HG03097 (cell line): Measurements from ENCODE around the gene RNF26.

Source experiments
- ATAC-seq: cut with Tn5 transposase; IDR thresholded peaks from one replicate; pipeline ENCODE4 v1.9.1; 2021; ENCODE audit not compliant: unreplicated experiment, low FRiP score

Gene RNF26

DNA sequence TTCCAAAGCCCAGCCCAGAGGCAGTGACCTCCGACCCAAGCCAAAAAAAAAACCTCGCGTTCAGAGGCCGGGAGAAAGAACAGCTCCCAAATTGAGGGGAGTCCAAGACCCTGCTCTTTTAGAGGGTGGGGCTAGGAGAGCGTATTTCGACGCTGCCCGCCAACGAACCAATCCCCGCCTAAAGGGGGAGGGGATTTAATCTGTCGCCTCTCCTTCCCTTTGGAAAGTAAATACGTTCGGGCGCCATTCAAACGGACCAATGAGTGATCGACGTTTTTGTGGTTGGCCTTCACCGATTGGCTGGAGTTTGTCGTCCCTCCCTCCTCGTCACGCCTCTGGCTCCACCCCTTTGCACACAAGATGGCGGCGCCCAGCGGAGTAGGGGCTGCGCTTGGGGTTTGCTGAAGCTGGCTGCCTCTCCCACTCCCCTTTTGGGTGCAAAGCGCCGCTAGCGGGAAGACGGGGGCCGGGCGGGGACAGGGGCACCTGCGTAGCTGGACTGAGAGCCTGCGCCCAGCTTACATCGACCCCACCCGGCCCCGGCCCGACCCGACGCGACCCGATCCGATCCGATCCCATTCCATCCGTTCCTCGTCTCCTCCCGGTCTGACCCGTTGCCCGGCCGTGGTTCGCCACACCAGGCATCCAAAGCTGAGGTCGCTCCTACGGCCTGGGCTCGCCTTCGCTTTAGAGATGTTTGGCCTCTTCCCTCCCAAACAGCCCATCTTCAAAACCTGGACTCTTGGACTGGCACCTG, at the start of gene RNF26:
RNF26 (plus strand) TSS at position 354 of the 757 bp plus-strand sequence. CDS start 596 bp downstream, outside the sequence.
- peak; percentile 68 for ATAC-seq

DNA sequence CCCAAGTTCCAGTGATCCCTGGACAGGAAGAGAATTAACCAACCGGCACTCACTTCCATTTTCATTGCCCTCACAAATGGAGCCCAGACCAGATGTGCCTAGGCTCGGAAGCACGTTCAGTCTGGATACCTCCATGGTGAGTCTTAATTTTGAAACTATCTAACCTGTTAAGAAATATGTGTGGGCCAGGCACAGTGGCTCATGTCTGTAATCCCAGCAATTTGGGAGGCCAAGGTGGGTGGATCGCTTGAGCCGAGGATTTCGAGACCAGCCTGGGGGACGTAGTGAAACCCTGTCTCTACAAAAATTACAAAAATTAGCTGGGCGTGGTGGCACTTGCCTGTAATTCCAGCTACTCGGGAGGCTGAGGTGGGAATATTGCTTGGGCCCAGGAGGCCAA, 48.9 kb upstream of the RNF26 start:
- ATAC-seq, result no peak

DNA sequence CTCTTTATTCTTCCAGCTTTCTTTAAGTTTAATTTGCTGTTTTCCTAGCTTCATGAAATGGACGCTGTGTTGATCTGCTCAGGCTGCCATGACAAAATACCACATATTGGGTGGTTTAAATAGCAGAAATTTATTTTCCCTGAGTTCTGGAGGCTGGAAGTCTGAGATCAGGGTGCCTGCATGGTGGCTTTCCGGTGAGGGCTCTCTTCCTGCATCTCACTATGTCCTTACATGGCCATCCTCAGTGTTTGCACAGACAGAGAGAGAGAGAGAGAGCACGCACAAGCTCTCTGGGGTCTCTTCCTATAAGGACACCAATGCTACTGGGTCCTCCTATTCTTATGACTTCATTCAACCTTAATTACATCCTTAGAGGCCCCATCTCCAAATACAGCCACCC, 46.1 kb upstream of the RNF26 start:
- ATAC-seq, result no peak

DNA sequence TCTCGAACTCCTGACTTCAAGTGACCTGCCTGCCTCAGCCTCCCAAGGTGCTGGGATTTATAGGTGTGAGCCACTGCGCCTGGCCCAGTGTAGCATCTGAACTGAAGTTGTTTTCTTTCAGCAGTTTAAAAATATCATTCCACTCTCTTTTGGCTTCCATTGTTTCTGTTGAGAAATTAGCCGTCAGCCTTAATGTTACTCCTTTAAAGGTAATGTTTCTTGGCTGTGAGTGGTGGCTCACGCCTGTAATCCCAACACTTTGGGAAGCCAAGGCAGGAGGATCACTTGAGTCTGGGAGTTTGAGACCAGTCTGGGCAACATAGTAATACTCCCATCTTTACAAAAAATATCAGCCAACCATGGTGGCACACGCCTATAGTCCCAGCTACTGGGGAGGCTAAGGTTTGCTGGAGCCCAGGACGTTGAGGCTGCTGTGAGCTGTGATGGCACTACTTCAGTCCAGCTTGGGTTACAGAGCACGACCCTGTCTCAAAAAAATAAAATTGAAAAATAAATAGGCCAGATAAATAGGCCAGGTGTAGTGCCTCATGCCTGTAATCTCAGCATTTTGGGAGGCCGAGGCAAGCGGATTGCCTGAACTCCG, 43.3 kb upstream of the RNF26 start:
- ATAC-seq, result no peak

DNA sequence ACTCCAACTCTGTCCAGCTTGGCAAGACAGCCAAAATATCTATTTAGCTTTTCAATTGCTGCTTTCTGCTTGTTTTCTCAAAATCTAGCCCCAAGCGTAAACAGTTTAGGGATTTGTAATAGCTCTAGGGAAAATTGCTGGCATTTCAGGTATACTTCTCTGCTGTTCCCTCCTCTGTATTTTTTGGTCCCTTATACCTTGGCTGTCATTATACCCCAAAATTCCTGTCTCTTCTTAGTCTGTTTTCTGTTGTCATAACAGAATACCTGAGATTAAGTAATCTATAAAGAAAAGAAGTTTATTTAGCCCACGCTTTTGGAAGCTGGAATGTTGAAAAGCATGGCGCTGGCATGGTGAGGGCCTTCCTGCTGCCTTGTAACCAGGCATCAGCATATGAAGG, 40.9 kb upstream of the RNF26 start:
- no peak for ATAC-seq

DNA sequence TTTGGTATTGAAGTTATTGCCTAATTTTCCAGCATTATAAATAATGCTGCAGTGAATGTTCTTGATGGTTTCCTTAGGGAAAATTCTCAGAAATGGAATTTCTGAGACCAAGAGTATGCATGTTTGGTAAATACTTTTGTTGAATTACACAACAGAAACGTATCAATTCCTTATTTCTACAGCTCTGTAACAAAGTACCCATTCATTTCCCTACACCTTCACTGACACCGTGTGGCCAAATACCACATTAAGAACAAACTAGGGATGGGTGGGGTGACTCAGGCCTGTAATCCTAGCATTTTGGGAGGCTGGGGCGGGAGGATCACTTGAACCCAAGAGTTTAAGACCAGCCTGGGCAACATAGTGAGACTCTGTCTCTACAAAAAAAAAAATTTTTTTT, 39.1 kb upstream of the RNF26 start:
- no peak for ATAC-seq

DNA sequence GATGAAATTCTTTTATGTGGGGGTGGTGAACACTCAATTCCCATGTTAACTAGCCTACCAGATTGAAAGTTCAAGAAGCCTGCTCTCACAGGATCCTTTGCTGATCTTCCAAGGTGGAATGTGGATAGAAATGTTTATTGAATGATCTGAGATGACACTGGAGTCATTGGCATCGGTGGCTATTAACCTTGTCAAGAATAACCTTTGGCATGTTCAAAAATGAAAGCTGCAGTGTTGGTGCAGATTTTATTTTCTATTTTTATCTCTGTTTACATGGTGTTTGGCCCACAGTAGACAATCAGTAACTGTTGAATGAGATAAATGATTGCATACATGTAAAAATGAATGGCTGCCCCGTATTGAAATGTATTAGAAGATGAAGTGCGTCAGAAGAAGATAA, 36.4 kb upstream of the RNF26 start:
- ATAC-seq, result no peak

DNA sequence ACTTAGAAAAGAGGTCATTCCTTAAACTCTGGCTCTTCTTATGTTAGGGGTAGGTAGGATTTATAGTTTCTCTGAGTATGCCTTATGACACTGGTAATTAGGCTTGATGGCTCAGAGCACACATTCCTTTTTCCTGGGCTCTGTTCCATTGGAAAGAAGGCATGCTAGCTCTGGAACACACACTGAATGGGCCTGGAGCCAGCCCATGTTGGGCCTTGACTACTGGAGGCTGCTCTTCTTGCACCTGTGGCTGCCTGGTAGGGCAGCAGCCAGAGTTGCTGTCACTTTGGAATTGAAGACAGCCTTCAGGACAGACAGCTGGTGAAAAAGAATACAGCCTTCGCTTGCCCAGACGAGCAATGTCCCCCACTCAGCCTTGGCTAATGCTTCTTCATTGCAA, 35.6 kb upstream of the RNF26 start:
- no peak for ATAC-seq

DNA sequence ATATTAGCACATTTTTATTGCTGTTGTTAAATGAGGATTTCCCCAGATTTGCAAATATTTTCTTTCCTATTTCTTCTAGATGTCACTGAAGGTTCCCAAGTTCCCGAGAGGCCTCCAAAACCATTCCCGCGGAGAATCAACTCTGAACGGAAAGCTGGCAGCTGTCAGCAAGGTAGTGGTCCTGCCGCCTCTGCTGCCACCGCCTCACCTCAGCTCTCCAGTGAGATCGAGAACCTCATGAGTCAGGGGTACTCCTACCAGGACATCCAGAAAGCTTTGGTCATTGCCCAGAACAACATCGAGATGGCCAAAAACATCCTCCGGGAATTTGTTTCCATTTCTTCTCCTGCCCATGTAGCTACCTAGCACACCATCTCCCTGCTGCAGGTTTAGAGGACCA, 34.9 kb upstream of the RNF26 start:
- no peak for ATAC-seq

DNA sequence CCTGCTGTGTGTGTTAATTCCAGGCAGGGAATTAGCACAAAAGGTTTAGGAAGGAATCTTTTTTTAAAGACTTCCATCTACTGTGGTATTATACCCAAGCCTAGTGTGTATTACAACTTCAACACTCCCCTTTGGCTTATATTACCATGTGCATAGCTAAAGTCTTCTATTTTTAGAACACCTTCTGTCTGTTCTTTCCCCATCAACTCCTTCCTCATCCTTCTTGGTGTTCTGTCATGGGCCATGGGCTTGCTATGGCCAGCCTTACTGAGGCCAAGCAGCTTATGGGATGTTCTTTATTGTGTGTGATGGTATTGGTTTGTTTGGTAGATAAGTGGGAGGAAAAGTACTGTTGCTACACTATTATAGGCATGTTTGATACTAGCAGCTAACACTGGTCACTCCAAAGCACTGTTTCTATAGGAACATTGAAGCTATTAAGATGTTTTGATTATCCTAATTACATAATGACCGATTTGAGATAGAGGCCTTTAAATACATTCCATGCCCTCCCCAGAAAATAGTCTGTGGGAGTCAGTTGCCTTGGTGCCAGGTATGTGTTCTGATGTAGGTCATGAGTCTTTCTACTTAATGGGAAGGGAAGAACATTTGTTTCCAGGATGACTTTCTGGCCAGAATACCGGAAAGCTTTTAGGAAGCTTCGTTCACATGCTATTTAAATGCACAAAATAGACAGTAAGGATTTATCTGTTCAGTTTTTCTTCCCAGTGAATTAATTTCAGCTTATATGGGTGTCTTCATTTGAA, 33.9 kb upstream of the RNF26 start:
- no peak for ATAC-seq

DNA sequence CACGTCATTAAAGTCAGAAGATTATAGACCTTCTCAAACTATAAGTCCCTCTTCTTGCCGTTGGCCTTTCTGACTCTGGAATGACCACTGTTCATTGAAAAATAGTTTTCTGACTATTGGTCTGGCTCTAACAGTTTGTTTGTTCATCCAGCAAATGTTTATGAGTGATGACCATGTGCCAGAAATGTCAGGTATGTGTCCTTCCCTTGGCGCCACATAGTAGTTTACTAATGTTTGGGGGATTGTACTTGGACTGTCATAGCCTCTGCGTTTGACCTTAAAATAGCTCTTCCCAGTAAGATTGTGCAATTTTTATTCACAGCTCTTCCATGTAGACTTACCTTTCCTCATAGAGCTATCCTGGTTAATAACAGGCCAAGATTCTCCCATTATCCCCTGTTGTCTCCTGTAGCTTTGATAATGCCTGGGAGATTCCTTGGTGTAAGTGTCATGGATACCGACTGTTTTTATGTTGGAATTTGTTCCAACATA, 31.1 kb upstream of the RNF26 start:
- ATAC-seq, result no peak

DNA sequence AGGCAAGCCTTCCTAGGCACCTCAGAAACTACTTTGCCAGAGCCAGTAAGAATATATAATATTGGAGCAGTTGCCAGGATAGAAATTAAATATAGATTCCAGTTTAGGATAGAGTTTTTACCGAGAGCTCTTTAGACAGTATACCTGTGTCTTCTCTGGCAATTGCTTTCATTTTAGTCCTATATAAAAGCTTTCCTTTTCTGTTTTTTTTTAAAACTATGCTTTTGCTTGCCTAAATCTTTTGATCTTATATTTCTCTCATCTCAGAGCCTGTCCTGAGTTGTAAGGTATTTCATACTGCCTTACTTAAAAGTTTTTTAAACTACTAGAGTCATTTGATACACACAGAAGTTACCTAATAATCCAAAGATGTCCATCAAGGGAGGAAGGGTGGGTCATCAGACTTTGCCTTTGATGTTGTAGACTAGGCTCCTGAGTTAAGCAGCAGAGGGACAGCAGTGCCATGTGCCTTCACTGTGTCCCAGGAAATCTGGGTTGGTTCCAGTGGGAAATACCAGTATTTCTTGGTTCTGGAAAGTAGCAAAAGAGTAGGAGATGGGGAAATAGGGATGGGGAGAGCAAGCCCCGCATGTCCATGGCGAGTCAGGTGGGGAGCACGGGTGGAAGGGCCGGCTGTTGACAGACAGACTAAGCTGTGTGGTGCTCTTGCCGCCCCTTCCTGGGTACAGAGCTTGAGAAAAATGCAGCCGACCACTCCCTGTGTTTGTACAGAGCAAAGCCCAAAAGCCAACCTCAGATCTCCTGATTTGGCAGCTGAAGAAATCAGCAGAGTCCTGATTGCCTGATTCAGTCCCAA, 28.6 kb upstream of the RNF26 start:
- no peak for ATAC-seq

DNA sequence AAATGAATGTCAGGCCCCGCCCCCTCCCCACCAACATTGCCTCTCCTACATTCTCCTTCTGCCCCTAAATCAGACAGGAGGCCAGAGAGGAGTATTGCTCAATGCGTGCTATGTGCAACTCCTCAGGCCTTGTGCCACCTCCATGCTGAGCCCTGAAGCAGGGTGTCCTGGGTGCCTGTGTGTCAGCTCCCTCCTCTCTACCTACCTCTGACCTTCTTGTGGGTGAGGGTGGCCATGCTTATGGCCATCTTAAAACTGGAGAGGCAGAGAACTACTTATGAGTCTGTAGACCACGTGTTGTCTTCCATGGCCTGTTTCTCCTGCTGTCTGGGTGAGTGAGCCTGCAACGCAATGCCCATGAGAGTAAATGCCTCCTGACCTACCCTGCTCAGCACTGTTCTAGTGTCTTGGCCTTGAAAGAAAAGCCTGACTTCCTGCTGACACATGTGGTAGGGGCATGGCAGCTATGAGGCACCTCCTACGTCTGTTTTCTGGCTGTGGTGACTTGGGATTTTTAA, 27.9 kb upstream of the RNF26 start:
- no peak for ATAC-seq

DNA sequence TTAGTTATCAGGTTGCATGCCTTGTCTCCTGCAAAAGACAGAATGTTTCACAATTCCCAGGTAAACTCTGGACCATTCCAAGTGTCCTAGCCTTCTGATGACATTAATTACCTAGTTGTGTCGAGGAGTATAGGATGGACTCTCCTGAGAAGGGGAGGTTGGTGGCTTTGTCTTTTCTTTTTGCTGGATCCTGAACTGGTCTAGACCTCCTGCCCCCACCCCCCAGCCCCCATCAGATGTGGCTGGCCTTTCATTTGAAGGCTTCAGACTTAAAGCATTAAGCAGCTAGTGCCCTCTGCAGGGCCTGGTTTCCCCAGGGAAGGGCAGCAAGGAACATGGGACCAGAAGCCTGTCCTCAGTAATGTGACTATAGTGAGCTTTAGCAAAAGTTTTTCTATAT, 27.1 kb upstream of the RNF26 start:
- ATAC-seq, result no peak

DNA sequence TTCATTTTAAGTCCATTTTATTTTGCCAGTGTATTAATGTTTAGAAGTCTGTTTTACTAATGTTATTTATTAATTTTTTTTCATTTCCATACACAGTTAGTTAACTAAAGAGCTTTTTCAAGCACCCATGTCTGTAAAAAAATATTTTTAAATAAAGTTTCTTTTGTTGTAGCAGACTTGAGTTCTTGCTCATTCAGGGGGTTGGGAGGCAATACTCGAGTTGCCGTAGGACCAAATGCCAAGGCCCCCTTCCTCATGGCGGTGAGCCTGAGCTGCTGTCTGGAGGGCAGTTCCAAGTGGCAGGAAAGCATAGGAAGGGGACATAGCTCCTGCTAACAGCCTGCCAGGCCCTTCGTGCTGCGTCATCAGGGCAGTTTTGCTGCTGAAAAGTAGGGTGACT, 26.4 kb upstream of the RNF26 start:
- ATAC-seq, result no peak

DNA sequence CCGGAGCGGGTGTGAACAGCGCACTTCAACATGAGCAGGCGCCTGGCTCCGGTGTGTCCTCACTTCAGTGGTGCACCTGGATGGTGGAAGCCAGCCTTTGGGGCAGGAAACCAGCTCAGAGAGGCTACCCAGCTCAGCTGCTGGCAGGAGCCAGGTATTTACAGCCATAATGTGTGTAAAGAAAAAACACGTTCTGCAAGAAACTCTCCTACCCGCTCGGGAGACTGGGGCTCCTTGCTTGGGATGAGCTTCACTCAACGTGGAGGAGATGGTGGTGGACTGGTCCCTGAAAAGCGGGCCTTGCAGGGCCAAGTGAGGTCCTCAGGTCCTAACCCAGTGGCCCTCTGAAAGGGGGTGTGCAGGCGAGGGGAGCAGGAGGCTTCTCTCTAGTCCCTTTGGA, 24.9 kb upstream of the RNF26 start:
- no peak for ATAC-seq

DNA sequence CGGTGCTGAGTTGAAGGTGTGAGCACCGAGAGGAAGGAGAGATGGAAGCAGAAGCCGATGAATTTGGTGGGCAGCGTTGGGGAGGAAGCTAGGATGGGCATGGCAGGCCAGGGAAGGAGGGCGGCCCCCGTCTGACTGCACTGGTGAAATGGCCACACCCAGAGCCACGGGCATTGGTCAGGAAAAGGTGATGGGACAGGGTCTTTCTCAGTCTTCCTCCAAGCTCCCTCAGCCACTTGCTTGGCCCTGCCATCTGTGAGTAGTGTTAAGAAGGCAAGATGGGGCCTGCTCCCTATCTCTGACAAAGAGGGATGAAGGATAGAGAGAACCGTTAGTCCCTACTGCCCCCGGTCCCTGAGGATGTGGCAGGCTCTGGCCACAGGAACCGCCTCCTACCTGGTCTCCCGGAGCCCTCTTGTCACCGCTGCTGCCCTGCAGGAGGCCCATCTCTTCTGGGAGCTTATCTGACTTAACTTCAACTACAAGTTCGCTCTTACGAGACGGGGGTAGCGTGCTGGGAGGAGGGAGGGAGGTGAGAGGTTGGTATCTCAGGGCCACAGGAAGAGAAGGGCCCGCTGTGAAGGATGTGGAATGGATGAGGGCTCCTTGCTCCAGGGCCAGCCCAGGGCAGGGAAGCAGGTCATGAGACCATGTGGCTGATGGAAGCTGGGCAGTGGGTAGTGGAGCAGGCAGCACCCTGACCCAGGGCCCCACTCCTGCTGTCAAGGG, 24.2 kb upstream of the RNF26 start:
- ATAC-seq, result no peak

DNA sequence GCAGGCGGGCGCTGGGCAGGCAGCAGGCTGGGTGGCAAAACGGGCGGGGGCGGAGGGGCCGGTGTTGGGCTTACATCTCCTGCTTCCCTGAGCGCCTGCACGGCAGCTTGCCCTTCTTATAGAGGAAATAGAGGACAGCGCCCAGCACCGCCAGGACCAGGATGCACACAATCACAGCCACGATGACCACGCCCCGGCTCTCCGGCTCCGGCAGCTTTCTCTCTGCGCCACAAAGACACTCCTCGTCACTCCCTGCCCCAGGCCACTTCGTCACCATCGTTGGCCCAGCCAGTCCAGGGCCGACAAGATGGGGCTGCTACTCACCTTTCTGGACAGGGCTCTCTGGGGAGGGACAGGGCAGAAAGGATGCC, 23.7 kb upstream of the RNF26 start:
- ATAC-seq, result no peak

DNA sequence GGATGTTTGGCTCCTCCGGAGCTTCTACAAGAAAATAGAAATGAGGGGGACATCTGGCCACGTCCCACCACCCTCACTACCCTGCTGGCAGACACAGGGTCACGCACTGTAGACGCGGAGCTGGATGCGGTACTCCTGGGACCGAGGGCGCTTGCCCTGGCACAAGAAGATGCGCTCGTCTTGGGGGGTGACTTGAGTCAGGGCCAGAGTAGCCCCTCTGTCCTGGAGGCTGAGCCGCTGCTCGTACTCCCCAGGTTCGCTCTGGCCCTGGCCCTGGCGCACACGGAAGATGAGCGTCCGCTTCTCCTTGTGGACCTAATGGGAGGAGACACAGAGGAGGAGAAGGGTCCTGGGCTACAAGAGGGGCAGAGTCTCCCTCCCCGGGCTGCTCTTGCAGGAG, 19.6 kb upstream of the RNF26 start:
- no peak for ATAC-seq
